ENCODE results near the gene BLVRA. TPM values are rescaled to one million over a fixed set of nuclear protein-coding genes. Genes with fewer than 3 reads are reported as not detected.

The BLVRA gene
- total RNA-seq, 1 donor from 2014 or later: 84.5 TPM

DNA sequence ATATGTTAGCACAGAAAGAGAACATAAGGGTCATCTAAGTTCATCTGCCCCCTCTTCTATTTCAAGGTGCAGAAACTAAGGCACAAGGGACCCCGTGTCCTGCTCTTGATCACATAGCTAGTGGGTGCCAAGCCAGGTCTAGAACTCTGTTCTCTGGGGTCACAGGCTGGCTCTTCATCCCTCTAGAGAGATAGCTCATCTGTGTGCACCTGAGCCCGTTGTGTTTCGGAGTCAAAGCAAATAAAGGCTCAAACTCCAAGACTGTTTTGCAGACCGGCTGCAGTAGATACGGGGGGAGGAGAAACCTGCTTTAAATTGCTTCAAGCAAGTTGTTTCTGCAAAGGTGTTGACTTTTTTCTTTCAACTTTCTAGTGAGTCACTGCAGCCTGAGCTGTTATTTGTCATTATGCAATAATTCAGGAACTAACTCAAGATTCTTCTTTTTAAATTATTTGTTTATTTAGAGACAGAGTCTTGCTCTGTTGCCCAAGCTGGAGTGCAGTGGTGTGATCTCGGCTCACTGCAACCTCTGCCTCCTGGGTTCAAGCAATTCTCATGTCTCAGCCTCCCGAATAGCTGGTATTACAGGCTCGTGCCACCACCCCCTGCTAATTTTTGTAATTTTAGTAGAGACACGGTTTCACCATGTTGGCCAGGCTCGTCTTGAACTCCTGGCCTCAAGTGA is 6.5 kb downstream of the BLVRA start:
- no peak for DNase-seq (ENCODE audit: low read depth)
- H3K4me3 ChIP-seq (ENCODE audit: low read depth, low read length): peak overlapping the region; percentile 30
- TF ChIP-seq, protein P1, sequence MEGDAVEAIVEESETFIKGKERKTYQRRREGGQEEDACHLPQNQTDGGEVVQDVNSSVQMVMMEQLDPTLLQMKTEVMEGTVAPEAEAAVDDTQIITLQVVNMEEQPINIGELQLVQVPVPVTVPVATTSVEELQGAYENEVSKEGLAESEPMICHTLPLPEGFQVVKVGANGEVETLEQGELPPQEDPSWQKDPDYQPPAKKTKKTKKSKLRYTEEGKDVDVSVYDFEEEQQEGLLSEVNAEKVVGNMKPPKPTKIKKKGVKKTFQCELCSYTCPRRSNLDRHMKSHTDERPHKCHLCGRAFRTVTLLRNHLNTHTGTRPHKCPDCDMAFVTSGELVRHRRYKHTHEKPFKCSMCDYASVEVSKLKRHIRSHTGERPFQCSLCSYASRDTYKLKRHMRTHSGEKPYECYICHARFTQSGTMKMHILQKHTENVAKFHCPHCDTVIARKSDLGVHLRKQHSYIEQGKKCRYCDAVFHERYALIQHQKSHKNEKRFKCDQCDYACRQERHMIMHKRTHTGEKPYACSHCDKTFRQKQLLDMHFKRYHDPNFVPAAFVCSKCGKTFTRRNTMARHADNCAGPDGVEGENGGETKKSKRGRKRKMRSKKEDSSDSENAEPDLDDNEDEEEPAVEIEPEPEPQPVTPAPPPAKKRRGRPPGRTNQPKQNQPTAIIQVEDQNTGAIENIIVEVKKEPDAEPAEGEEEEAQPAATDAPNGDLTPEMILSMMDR (conservative IDR thresholded peaks at IDR 0.05; ENCODE audit: low read depth, low read length): no peak

- no peak overlapping the region for H3K4me3 ChIP-seq (ENCODE audit: low read depth, low read length)
- DNase-seq (ENCODE audit: low read depth): no peak
- TF ChIP-seq, protein P1 (conservative IDR thresholded peaks at IDR 0.05; ENCODE audit: low read depth, low read length): no peak
These were observed 8.1 kb downstream of the BLVRA start for GRCh38 chr7:43766564-43766963.

GRCh38 chr7:43767311-43767710 is 8.8 kb downstream of the BLVRA start:
- DNase-seq (ENCODE audit: low read depth): no peak
- H3K4me3 ChIP-seq (ENCODE audit: low read depth, low read length): no peak overlapping the region
- TF ChIP-seq, protein P1 (conservative IDR thresholded peaks at IDR 0.05; ENCODE audit: low read depth, low read length): no peak

DNA sequence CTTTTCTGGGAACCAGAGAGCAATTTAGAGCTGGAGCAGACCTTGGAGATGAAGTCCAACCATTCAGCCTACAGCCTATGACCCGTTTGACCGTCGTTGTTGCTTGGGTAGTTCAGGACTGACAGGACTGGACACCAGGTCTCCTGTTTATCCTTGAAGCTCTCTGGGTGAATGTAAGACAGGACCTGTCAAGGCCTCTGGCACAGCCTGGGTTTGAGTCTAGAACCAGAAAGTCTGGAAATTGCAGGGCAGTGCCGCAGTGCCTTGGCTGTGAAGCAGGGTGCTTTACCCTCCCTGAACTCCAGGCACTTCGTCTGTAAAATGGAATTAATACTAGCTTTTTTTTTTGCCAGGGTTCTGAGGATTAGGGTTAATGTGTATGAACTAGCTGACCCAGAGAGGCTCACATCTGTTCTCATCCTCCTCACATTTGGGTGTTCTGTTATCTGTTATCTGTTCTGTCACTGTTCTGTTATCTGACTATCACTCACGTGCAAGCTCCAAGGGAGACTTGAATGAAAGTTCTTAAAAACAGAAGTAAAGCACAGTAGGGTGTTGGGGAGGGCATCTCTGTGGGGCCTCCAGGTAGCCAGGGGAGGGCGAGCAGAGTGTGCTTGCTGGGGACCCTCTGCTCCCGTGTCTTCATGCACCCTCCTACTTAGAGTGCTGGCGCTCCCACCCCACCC is 9.9 kb downstream of the BLVRA start:
- H3K4me3 ChIP-seq (ENCODE audit: low read depth, low read length): no peak overlapping the region
- no peak for DNase-seq (ENCODE audit: low read depth)

GRCh38 chr7:43768887-43769272 is 10.4 kb downstream of the BLVRA start:
- H3K4me3 ChIP-seq (ENCODE audit: low read depth, low read length): no peak overlapping the region
- TF ChIP-seq, protein P1 (conservative IDR thresholded peaks at IDR 0.05; ENCODE audit: low read depth, low read length): no peak
- no peak for DNase-seq (ENCODE audit: low read depth)

More for the DNA sequence above, 9.9 kb downstream of the BLVRA start:
- TF ChIP-seq, protein P1 (conservative IDR thresholded peaks at IDR 0.05; ENCODE audit: low read depth, low read length): no peak

- no peak overlapping the region for H3K4me3 ChIP-seq (ENCODE audit: low read depth, low read length)
- TF ChIP-seq, protein P1 (conservative IDR thresholded peaks at IDR 0.05; ENCODE audit: low read depth, low read length): no peak
- no peak for DNase-seq (ENCODE audit: low read depth)
These were observed 10.8 kb downstream of the BLVRA start for GRCh38 chr7:43769281-43769680.

Data from epithelial cell of proximal tubule (primary cell).